Fibroblast of skin of left biceps (primary cell): ENCODE data around the gene NME3.

Experiments used
- DNase-seq, 2 experiments: peaks; one replicate each; pipeline ENCODE4 v3.0.0-alpha.2; 2013; ENCODE audit warnings: low read depth in 2 of 2

Gene NME3

GRCh38 chr16:1793578-1794220 lies 22.4 kb upstream of the NME3 start, which contains the start of gene IGFALS:
IGFALS (minus strand) TSS chr16:1793705; CDS start chr16:1793652, 53 bp downstream.
- no peak for DNase-seq

- no peak for DNase-seq
Observed at GRCh38 chr16:1792836-1793577, 21.7 kb upstream of the NME3 start.

DNA sequence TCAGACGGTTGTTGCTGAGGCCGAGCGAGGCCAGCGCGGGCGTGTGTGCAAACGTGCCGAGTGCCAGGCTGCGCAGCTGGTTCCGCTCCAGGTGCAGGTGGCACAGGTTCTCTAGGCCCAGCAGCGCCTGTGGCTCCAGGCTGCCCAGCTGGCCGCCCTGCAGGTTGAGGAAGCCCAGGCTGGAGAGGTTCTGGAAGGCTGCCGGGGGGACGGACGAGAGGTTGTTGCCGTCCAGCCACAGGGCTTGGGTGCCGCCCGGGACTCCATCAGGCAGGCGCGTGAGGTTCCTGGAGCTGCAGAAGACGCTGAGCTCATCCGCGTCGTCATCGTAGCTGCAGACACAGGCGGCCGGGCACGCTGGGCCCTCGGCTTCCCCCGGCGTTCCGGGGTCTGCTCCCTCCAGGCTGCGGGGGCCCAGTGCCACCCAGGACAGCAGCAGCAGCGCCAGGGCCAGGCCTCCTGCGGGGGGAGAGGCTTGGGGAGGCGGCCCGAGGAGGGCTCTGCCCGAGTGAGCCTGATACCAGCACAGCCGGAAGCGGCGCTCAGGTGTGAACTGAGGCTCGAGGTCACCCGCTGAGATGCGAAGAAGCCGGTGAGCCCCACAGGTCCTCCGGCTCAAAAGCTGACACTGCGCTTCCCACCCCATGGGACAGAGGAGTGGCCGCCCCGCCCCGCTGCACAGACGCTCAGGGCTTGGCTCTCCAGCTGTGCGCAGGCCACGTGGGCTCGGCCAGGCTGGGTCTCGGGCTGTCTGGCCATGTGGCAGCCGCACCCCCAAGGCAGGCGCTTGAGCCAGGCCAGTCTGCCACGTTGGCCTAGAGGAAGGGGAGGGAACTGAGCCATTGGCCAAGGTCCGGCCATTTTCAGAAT lies 20.8 kb upstream of the NME3 start:
- DNase-seq: no peak

DNA sequence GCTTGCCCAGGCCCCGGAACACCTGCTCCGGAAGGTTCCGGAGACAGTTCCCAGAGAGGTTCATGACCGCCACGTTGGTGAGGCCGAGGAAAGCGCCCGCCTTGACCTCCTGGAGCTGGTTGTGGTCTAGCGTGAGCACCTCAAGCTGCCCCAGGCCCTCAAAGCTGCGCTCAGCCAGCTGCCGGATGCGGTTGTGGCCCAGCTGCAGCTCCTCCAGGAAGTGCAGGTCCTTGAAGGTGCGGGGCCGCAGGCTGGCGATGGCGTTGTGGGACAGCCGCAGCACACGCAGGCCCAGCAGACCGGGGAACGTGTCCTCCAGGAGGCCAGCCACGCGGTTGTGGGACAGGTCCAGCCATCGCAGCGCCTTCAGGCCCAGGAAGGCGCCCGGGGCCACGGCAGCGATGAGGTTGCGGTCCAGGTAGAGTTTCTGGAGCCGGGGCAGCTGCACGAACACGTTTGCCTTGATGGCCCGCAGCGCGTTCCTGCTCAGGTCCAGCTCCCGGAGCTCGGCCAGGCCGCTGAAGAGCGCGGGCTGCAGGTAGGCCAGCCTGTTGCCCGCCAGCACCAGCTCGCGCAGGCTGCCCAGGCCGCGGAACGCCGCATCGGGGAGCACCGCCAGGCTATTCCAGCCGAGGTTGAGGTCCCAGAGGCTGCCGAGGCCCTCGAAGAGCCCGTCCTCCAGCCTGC lies 20.1 kb upstream of the NME3 start:
- DNase-seq: no peak

- no peak for DNase-seq
Observed at GRCh38 chr16:1790611-1791255, 19.4 kb upstream of the NME3 start.

GRCh38 chr16:1790261-1790610 lies 18.9 kb upstream of the NME3 start:
- no peak for DNase-seq

DNA sequence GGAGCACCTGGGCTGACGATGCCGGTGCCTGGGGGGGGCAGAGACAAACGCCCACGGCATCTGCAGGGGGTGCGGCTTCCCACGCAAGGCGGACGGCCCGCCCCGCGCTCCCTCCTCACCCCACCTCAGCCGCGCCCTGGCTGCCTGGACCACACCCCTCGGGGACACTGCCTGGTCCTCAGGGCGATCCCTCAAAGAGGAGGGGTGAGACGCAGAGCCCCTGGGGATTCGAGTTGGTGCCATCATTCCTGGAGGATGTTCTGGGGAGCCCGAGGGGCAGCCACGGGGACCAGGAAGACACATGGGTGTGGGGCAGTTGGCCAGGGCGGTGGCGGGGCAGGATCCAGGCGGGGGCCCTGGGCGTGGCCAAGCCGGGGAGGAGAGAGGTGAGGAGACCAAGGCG lies 18.3 kb upstream of the NME3 start:
- DNase-seq: no peak

GRCh38 chr16:1788708-1789100 lies 17.4 kb upstream of the NME3 start:
- no peak for DNase-seq

- DNase-seq: no peak
Observed at GRCh38 chr16:1788095-1788707, 16.9 kb upstream of the NME3 start.

- no peak for DNase-seq
Observed at GRCh38 chr16:1787322-1788094, 16.2 kb upstream of the NME3 start.

- no peak for DNase-seq
Observed at GRCh38 chr16:1787056-1787321, 15.6 kb upstream of the NME3 start.

- DNase-seq: no peak
Observed at GRCh38 chr16:1786242-1787055, 15.1 kb upstream of the NME3 start.

GRCh38 chr16:1785846-1786170 lies 14.5 kb upstream of the NME3 start:
- no peak for DNase-seq

- no peak for DNase-seq
Observed at GRCh38 chr16:1784977-1785845, 13.9 kb upstream of the NME3 start.

- DNase-seq: peak; percentile 100
Observed at GRCh38 chr16:1782408-1783264, 11.3 kb upstream of the NME3 start, which contains the start of the genes NUBP2 and SPSB3. NUBP2 (plus strand) TSS chr16:1782960; CDS start chr16:1783021, 61 bp downstream. SPSB3 (minus strand) TSS chr16:1782571; CDS start chr16:1781483, 1,088 bp downstream.

GRCh38 chr16:1781758-1782407 lies 10.5 kb upstream of the NME3 start:
- no peak for DNase-seq

GRCh38 chr16:1781254-1781653 lies 9.9 kb upstream of the NME3 start:
- DNase-seq: no peak
